Stimulated activated naive CD4-positive, alpha-beta T cell (primary cell): ENCODE results near the gene TRIM40.
"Not testable (repeated sequence)": the region's sequence is repeated elsewhere in the genome, so short reads cannot be mapped to it uniquely, and the experiment has no call there.

ENCODE experiments used
- DNase-seq, 6 experiments: peaks; one replicate each; lab custom pipeline; 2025; lab: John Stamatoyannopoulos, UW

The TRIM40 gene

GRCh38 chr6:30113841-30114240 lies 22.1 kb upstream of the TRIM40 start:
- DNase-seq = no peak

- no peak for DNase-seq
Measured at GRCh38 chr6:30116724-30117123, 19.2 kb upstream of the TRIM40 start.

DNA sequence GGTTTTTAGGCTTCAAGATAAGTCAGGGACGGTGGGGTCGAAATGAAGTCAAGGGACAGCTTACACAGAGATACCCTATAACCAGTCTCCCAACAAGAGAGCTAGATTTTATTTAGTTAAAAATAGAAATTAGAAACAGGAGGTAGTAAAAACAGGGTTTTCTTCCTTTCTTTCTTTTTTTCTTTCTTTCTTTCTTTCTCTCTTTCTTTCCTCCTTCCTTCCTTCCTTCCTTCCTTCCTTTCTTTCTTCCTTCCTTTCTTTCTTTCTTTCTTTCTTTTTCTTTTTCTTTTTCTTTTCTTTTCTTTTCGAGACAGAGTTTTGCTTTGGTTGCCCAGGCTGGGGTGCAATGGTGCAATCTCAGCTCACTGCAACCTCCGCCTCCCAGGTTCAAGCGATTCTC lies 17.2 kb upstream of the TRIM40 start:
- not testable (repeated sequence) for DNase-seq

DNA sequence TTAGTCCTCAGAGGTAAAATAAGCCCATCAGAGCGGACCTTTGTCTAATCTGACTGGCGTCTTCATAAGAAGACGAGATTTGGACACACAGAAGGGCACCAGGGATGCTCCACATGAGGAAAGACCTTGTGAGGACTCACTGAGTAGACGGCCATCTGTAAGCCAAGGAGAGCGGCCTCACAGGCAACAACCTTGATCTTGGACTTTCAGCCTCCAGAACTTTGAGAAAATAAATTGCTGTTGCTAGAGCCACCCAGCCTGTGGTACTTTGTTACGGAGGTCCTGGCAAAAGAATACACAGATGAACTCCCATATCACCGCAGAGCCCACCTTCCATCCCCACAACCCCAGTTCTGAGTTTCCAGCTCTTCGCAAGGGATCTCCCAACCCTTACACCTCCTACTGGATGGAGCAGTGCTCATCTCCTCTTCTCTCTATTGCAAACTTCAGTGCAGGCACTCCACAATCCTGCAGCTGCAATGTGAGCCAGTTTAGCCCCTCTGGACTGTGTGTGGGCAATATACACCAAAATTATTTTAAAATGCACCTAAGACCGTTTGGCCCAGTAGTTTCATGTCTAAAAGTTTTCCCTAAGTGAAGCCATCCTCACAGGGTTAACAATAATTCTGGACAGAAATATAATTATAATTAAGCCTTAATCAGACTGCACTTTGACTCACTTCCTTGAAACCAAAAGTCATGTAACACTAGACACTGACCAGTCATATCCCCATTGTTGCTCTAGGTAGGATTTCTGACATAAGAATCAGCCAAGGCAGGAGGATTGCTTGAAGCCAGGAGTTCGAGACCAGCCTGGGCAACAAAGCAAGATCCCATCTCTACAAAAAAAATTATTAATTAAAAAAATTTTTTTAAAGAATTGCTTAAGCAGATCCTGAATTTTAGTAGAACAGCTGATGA lies 14.2 kb upstream of the TRIM40 start:
- no peak for DNase-seq

- no peak for DNase-seq
Measured at GRCh38 chr6:30122515-30122914, 13.4 kb upstream of the TRIM40 start.

DNA sequence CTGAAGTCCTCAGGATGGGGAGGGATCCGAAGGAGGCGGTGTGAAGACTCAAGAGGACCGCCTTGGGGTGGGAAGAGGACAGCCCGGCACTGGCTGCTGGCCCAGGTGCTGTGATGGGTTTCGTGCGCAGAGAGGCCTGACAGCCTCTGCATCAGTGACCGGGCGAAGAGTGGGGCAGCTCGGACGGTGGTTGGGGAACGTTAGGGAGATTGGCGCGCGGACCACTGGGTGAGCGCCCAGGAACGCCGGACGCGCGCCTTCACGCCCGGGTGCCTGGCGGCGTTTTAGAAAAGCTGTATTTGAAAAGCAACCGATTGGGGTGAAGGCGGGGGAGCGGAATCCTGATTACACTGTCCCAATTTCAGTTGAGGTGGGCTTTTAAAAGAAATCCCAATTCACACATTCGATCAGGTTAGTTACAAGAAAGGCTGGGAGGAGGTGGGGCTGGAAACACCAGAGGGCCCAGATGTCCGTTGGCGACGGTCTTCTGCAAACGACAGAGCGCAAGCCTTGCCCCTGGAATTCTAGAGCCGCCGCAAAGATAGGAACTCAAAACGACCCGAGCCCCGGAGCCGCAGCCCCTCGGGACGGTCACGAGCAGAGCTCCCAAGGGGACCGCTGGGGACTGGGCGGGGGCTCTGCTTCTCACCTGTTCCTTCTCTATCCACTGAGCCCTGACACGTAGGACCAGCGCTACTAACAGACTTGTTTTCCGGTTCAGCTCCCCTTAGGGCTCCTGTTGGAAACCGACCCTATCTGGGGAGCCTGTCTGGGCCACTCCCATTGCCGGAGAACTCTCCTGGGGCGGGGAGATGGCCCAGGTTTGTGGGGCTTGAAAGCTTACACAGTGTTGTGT lies 8.5 kb upstream of the TRIM40 start:
- no peak for DNase-seq

DNA sequence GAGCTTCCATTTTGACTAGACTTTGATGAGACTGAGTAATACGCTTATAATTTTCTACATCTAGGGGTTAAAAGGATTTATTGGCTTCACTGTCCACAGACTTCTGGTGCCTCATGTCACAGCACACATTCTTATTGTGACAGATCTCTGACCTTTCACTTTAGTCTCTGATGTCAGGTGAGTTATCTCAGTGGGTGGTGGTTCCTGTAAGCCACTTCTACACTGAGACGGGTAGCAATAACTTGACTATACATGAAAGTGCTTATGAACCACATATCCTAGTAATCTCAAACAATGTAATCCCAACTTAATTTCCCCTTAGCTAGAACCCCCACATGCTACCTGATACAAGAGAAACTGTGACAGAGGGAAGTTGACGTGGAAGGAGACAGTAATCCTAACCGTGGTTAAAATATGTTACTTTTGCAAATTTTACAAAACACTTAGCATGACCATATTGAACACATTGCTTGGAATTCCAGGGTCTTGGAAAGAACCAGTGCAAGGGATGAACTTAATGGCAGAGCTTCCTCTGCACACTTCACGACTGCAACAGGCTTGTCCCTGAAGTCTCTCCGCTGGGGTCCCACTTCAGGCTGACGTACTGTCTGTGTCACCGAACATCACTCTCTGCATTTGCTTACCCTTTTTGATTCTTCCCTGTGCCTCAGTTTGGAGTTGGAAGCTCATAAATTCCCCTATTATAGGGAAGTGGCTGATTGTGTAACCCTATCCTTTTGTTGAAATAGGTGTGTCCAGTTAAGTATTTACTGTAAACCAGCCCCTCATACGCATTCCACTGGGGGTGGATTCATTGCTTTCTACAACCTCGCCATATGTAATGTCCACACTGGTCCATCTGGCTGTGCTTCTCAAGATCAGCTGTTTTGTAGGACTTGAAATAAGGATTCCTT lies 6.4 kb upstream of the TRIM40 start:
- no peak for DNase-seq

DNA sequence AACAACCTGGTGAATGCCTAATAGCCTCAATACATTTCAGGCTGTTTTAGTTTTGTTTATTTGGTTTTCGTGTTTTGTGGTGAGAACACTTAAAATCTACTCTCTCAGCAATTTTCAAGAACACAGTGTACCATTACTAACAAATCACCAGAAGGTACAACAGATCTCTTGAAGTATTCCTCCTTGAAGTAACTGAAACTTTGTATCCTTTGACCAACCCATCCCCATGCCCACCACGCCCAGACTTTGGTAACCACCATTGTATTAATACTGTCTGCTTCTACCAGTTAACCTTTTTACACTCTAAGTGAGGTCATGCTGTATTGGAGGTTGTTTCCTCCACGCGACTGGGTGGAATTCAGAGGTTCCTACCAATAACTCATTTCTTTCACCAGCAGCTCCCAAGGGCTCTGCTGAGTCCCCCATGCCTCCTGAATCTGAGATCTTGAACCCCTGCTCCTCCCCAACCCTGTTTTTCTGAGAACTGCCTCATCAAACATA lies 5.7 kb upstream of the TRIM40 start:
- no peak for DNase-seq

GRCh38 chr6:30130887-30131862 lies 4.8 kb upstream of the TRIM40 start:
- DNase-seq = peak; percentile 19 to 83 (median 58)

- no peak for DNase-seq
Measured at GRCh38 chr6:30131947-30132497, 3.9 kb upstream of the TRIM40 start.

GRCh38 chr6:30135147-30135546 lies 793 bp upstream of the TRIM40 start:
- no peak for DNase-seq

- no peak for DNase-seq
Measured at GRCh38 chr6:30136570-30137286, 788 bp downstream of the TRIM40 start.

- not testable (repeated sequence) for DNase-seq
Measured at GRCh38 chr6:30140240-30140639, 4.3 kb downstream of the TRIM40 start.

- no peak for DNase-seq
Measured at GRCh38 chr6:30142665-30143064, 6.7 kb downstream of the TRIM40 start.

DNA sequence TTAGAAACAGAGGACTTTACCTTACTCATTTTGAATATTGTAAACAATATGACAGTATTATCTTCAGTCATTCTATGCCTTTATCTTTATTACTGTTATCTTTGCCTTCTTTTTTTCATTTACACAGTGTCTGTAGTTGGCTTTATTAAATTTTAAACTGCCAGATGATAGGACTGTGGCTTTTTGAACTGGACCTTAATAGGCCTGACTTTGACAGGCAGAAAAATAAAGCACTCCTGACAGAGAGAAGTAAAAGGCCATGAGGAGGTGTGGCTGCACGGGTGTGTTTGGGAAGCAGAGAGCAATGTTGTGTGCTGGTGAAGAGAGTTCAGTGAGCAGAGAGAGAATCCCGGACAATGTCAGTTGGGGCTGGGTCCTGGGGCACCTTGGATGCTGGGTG lies 7.8 kb downstream of the TRIM40 start:
- no peak for DNase-seq

DNA sequence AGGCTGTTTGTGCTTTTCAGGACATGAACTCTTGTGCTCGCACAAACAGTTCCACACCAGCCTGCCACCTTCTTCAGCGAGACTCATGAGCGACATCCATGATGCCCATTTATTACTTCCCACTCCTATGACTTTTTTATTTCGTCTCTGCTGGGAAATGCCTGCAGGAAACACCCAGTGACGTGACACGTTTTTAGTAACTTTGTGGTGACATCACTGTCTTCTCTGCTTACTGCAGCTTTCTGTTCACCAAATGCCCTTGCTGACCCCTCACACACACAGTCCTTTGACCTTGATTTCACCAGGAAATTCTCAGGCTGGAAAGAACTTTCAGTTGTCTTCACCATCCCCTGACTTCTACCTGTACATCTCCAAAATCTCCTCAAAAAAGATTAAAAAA lies 8.9 kb downstream of the TRIM40 start:
- DNase-seq = no peak

- DNase-seq = no peak
Measured at GRCh38 chr6:30145818-30146217, 9.9 kb downstream of the TRIM40 start.

DNA sequence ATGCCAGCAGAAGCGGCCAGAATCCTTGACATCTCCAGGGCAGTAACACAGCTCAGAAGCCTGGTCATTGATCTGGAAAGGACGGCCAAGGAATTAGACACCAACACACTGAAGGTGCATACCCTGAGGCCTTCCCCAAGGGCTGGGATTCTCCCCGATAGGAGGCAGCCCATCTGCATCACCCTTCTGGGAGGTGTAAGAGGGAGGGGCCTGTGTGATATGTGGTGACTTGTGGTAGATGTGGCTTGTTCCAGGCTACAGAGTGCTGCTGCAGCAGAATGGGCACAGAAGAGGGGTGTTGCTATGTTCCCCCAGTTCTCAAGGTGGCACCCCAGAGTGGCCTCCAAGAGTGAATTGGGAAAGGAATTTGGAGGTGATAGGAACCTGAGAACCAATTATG lies 11.2 kb downstream of the TRIM40 start:
- no peak for DNase-seq

GRCh38 chr6:30149234-30149633 lies 13.3 kb downstream of the TRIM40 start:
- DNase-seq = no peak
